Measurements from ENCODE around the gene CFAP99. TPM values are rescaled to one million over a fixed set of nuclear protein-coding genes. Genes with fewer than 3 reads are reported as not detected.

The CFAP99 gene
- total RNA-seq (2012; rRNA removed) = not detected in 2 replicates
- not detected in 2 replicates for polyA plus RNA-seq (2012; rRNA removed)
- not detected in 2 replicates for polyA plus RNA-seq (2012; cell fraction: cytosol; rRNA removed)
- polyA plus RNA-seq (2012; cell fraction: nucleus; rRNA removed; ENCODE audit: low replicate concordance) = not detected in 2 replicates
- percentile 5 among the genes with signal in this experiment for Bru-seq, nascent RNA
- percentile 6 among the genes with signal in this experiment for BruChase-seq, experiment 1, labeled RNA remaining after a 6-hour chase
- percentile 3 among the genes with signal in this experiment for BruChase-seq, experiment 2, labeled RNA remaining after a 2-hour chase
- long read RNA-seq = 0 reads

DNA sequence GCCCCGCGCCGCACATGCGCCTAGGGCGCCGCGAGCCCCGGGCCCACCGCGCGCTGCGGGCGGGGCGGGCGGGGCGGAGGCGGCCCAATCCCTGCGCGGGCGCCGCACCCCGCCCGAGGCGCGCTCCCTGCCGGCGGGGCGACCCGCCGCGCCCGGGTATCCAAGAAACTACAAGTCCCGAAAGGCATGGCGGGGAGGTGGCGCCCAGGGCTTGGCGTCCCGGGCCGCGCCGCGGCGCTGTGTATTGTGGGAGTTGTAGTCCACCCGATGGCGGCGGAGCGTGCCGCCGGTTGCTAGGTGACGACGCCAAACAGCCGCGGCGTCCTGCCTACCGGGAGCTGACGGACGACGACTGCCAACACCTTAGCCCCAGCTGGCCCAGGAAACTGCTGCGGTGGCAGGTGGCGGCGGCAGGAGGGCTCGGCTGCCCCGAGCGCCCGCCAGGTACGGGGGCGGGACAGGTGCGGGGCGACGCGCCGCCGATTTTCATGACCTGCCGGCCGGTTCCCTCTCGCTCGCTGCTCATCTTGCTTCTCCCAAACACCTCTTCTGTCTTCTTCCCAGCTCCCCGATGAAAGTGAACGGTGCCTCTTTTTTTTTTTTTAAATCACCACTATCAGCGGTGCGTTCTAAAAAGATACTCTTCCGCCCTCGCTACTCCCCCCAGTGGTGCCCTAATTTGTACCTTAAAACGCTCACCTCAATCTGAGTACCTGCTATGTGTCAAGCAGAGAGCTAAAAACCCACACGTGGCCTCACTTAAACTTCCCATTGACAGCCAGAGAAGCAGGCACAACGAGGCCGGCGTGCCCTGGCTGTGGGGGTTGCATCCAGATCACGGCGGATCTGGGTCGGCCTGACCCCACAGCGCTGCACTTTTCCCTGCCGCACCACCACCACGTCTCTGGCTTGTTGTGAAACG lies at the start of gene CFAP99:
CFAP99 (plus strand) TSS at position 306 of the 922 bp plus-strand sequence.
- no TSS peak for BruUV-seq (replicated peaks)
- H3K27me3 ChIP-seq (ENCODE audit: control insufficient read depth, insufficient read depth, low read length) = peaks cover 70% of the 10 kb centered on the region

More for the DNA sequence above, at the start of gene CFAP99:
- H3K4me3 ChIP-seq (ENCODE audit: insufficient read depth, low read depth, low read length) = peak within 1 kb of the TSS; percentile 66
- H3K79me1 ChIP-seq (ENCODE audit: low read depth in 1 of 2, low read length in 2 of 2) = no peaks in the 10 kb centered on the region
- dilution Hi-C loops (cut with HindIII; ENCODE audit: low sequenced_read_pairs, unreplicated experiment) = no loop called here
- no peak within 1 kb of the TSS for H2BK15ac ChIP-seq (ENCODE audit: low read depth, low read length)
- DNase-seq = peak; percentile 88
- peaks cover 4% of the 10 kb centered on the region; the same call in 1 of the 2 replicates for H3K4me1 ChIP-seq (ENCODE audit: control insufficient read depth, insufficient read depth, low read length)
- no peak within 1 kb of the TSS for H2BK20ac ChIP-seq (ENCODE audit: low read depth, low read length)
- H2BK120ac ChIP-seq (ENCODE audit: low read depth, low read length) = no peak within 1 kb of the TSS
- no peak within 1 kb of the TSS for H2BK5ac ChIP-seq (ENCODE audit: low read depth, low read length, poor library complexity, severe bottlenecking)
- H3K4me2 ChIP-seq (ENCODE audit: low read depth, low read length) = peak within 1 kb of the TSS; percentile 93
- H2AFZ ChIP-seq (replicated peaks; ENCODE audit: low read length, poor library complexity) = peak within 1 kb of the TSS; percentile 94
- peaks cover 3% of the 10 kb centered on the region; the same call in 1 of the 2 replicates for H3K9me1 ChIP-seq (ENCODE audit: insufficient read depth, low read length)
- peak within 1 kb of the TSS; percentile 84 for H2AK9ac ChIP-seq (replicated peaks; ENCODE audit: low read depth, low read length, poor library complexity)
- 3% methylated on average over 36 of the region's 94 CpGs; no CpG with 5 or more reads in 1 of the 2 experiments for WGBS, 2 experiments (ENCODE audit: extremely low coverage in 2 of 2, insufficient read length in 1 of 2)
- H3K4ac ChIP-seq (ENCODE audit: low read depth, low read length) = no peak within 1 kb of the TSS
- 0 out of 2 replicates have a peak within 1 kb of the TSS, but pooled peaks have one; percentile 3 for H2AK5ac ChIP-seq (ENCODE audit: low read depth, low read length)
- no peak within 1 kb of the TSS for H3K14ac ChIP-seq (replicated peaks; ENCODE audit: low read depth, low read length)
- TF ChIP-seq MXI1 (IDR thresholded peaks at IDR 0.05; ENCODE audit: borderline replicate concordance, low read depth, low read length) = 0 out of 2 replicates have a peak, but pooled peaks have one; percentile 64
- TF ChIP-seq, protein P1, sequence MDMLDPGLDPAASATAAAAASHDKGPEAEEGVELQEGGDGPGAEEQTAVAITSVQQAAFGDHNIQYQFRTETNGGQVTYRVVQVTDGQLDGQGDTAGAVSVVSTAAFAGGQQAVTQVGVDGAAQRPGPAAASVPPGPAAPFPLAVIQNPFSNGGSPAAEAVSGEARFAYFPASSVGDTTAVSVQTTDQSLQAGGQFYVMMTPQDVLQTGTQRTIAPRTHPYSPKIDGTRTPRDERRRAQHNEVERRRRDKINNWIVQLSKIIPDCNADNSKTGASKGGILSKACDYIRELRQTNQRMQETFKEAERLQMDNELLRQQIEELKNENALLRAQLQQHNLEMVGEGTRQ (IDR thresholded peaks at IDR 0.05; ENCODE audit: low read depth, low read length) = peak; percentile 33; the same call in 1 of the 2 replicates
- no peak for TF ChIP-seq ELK1 (IDR thresholded peaks at IDR 0.05; ENCODE audit: borderline replicate concordance, low read depth, low read length)
- TF ChIP-seq MAZ (IDR thresholded peaks at IDR 0.05; ENCODE audit: borderline replicate concordance, low read depth, low read length) = peak; percentile 72
- TF ChIP-seq CTCF (conservative IDR thresholded peaks at IDR 0.05; ENCODE audit: low read depth, low read length) = peak; percentile 32
- TF ChIP-seq SMC3 (IDR thresholded peaks at IDR 0.05; ENCODE audit: low read depth, low read length) = no peak
- no peak for TF ChIP-seq CHD1 (IDR thresholded peaks at IDR 0.05; ENCODE audit: low read depth, low read length)
- peak; percentile 56; the same call in 1 of the 2 replicates for TF ChIP-seq BHLHE40 (IDR thresholded peaks at IDR 0.05; ENCODE audit: low read depth, low read length)
- CTCF ChIA-PET = interaction anchor here (0.9 kb wide), 1 partner anchor 141 kb away, joined by 4 read pairs; no protein-coding TSS in a partner anchor
- intact Hi-C loops (cut with micrococcal nuclease) = loop anchor here (10.0 kb wide), 1 partner anchor 154 kb away; the partner anchor contains the start of gene MXD4
- no peaks in the 10 kb centered on the region for H4K20me1 ChIP-seq (ENCODE audit: insufficient read depth, low read length)
- no peak within 1 kb of the TSS for H3K23ac ChIP-seq (ENCODE audit: low read depth, low read length)
- POLR2A ChIA-PET (ENCODE audit: unreplicated experiment) = interaction anchor here (0.6 kb wide), 1 partner anchor 1912 kb away, joined by 3 read pairs; no protein-coding TSS in a partner anchor
- H3K9ac ChIP-seq (ENCODE audit: low read depth, low read length) = no peak within 1 kb of the TSS
- no peak within 1 kb of the TSS for H4K91ac ChIP-seq (ENCODE audit: insufficient read depth, low read depth, low read length)
- ATAC-seq (ENCODE audit: low read depth) = peak; percentile 98
- 0 out of 2 replicates have a peak, but pooled peaks cover 2% of the 10 kb centered on the region for H3K9me3 ChIP-seq (ENCODE audit: control insufficient read depth, insufficient read depth, low read length)
- no peak within 1 kb of the TSS for H4K8ac ChIP-seq (ENCODE audit: low read depth in 2 of 2, low read length in 2 of 2)
- no peak within 1 kb of the TSS for H4K5ac ChIP-seq (ENCODE audit: low read depth, low read length)
- no peak within 1 kb of the TSS for H3K27ac ChIP-seq (ENCODE audit: insufficient read depth, low read length)
- no peak within 1 kb of the TSS for H3K56ac ChIP-seq (ENCODE audit: extremely low read depth, insufficient read depth, low read length)
- no peak within 1 kb of the TSS for H3K18ac ChIP-seq (ENCODE audit: low read depth, low read length)
- in situ Hi-C loops (cut with MboI; ENCODE audit: low sequenced_read_pairs) = no loop called here
- no peaks in the 10 kb centered on the region for H3K36me3 ChIP-seq (ENCODE audit: control insufficient read depth, insufficient read depth, low read length)

All from IMR-90 (cell line).